Endodermal cell (in vitro differentiated cells): Measurements from ENCODE around the gene DNAJC5. TPM values are rescaled to one million over a fixed set of nuclear protein-coding genes. Genes with fewer than 3 reads are reported as not detected.
A peak's percentile ranks its signal among the peaks of the same experiment; 100 is the strongest.
"Not testable (repeated sequence)": the region's sequence is repeated elsewhere in the genome, so short reads cannot be mapped to it uniquely, and the experiment has no call there.

Experiments
- DNase-seq: peaks from one replicate; pipeline ENCODE4 v3.0.0-alpha.2; 2017
- H3K27ac ChIP-seq: 2 replicates; pipeline ENCODE4 v1.5.1; 2013; ENCODE audit warnings: mild to moderate bottlenecking, low read depth, low read length, moderate library complexity
- H3K27me3 ChIP-seq: 2 replicates; pipeline ENCODE4 v1.6.1; 2013; ENCODE audit warnings: mild to moderate bottlenecking, low read length, moderate library complexity; ENCODE audit not compliant: insufficient read depth, control insufficient read depth, poor library complexity, severe bottlenecking
- H3K36me3 ChIP-seq: 2 replicates; pipeline ENCODE4 v1.7.0; 2013; ENCODE audit warnings: mild to moderate bottlenecking, low read length, moderate library complexity; ENCODE audit not compliant: control insufficient read depth, insufficient read depth
- H3K4me1 ChIP-seq: one replicate; pipeline ENCODE4 v1.7.0; 2013; ENCODE audit warnings: low read length; ENCODE audit not compliant: control insufficient read depth, insufficient read depth
- H3K4me3 ChIP-seq: 2 replicates; pipeline ENCODE4 v1.5.1; 2013; ENCODE audit warnings: mild to moderate bottlenecking, low read length, moderate library complexity
- H3K9ac ChIP-seq: 2 replicates; pipeline ENCODE4 v1.6.1; 2013; ENCODE audit warnings: mild to moderate bottlenecking, low read length, moderate library complexity; ENCODE audit not compliant: poor library complexity, severe bottlenecking; ENCODE audit errors: extremely low read depth
- H3K9me3 ChIP-seq: 2 replicates; pipeline ENCODE4 v1.6.1; 2013; ENCODE audit warnings: mild to moderate bottlenecking, low read length, moderate library complexity; ENCODE audit not compliant: control insufficient read depth
- H3K27ac Mint-ChIP-seq: 2 replicates; pipeline ENCODE4 v1.8.0; 2020; ENCODE audit warnings: mixed read lengths
- H3K27me3 Mint-ChIP-seq: 2 replicates; pipeline ENCODE4 v1.8.0; 2021; ENCODE audit warnings: mild to moderate bottlenecking, mixed read lengths; ENCODE audit not compliant: insufficient read depth
- H3K36me3 Mint-ChIP-seq: 2 replicates; pipeline ENCODE4 v1.8.0; 2020; ENCODE audit warnings: low read depth, mixed read lengths
- H3K4me1 Mint-ChIP-seq: 2 replicates; pipeline ENCODE4 v1.8.0; 2020; ENCODE audit warnings: mixed read lengths
- H3K4me3 Mint-ChIP-seq: 2 replicates; pipeline ENCODE4 v1.8.0; 2020; ENCODE audit warnings: mild to moderate bottlenecking, moderate library complexity, mixed read lengths
- H3K9me3 Mint-ChIP-seq: 2 replicates; pipeline ENCODE4 v1.8.0; 2020; ENCODE audit warnings: mild to moderate bottlenecking, mixed read lengths
- CTCF ChIP-seq: fragments of 200-600 bp; sonication (generic); conservative IDR thresholded peaks from 2 replicates; pipeline ENCODE4 v1.5.0; 2021; ENCODE audit warnings: antibody characterized with exemption, mild to moderate bottlenecking
- WGBS, 2 experiments: methylation state at CpG; one replicate each; pipeline versions ENCODE4 v1.1.5 to v1.1.7; 2013; ENCODE audit warnings: missing lambda C conversion rate in 2 of 2, mixed read lengths in 1 of 2; ENCODE audit not compliant: insufficient coverage in 1 of 2, insufficient read length in 1 of 2; 5-methylcytosine and 5-hydroxymethylcytosine counted together
- total RNA-seq, 2 donors: library from RNA; stranded (reverse); fragmentation: NEBNext Ultra II Directional in 1 of 2; extraction: Animal tissue kit (Norgen Biotek cat#: 25700) in 1 of 2; gene quantifications; 2 replicates in 1 of 2; 3 replicates in 1 of 2; pipeline ENCODE4 v1.2.1, GENCODE V29; 2021

The DNAJC5 gene
- total RNA-seq, 2 donors from 2014 or later, result 25.8 to 26.8 TPM

GRCh38 chr20:63968928-63969760, 74.2 kb downstream of the DNAJC5 start:
- H3K9ac ChIP-seq, result peak overlapping the region; percentile 57
- peaks cover 4% of the 10 kb centered on the region for H3K4me1 ChIP-seq
- peaks cover 28% of the 10 kb centered on the region for H3K36me3 Mint-ChIP-seq
- peaks cover 18% of the 10 kb centered on the region for H3K9me3 Mint-ChIP-seq
- peaks cover 10% of the 10 kb centered on the region for H3K27me3 ChIP-seq
- peak overlapping the region; percentile 86 for H3K4me3 ChIP-seq
- peaks cover 29% of the 10 kb centered on the region for H3K36me3 ChIP-seq
- TF ChIP-seq CTCF, result no peak
- peak overlapping the region; percentile 70 for H3K4me3 Mint-ChIP-seq
- DNase-seq, result peak; percentile 73
- H3K27ac ChIP-seq, result no peak overlapping the region
- H3K9me3 ChIP-seq, result peaks cover 29% of the 10 kb centered on the region
- H3K4me1 Mint-ChIP-seq, result peaks cover 3% of the 10 kb centered on the region
- peaks cover 21% of the 10 kb centered on the region for H3K27me3 Mint-ChIP-seq
- peak overlapping the region; percentile 70 for H3K27ac Mint-ChIP-seq
- WGBS, 2 experiments, result 5 to 15% methylated on average over 9 to 54 of the region's 70 CpGs

GRCh38 chr20:63969838-63970713, 75.2 kb downstream of the DNAJC5 start, which contains the start of gene ZNF512B:
Gene ZNF512B, minus strand, starts transcription at chr20:63969930. Its CDS starts 1,980 bp downstream, at chr20:63967950.
- Histone ChIP-seq H3K4me1 (peaks cover 4% of the 10 kb centered on the region), H3K9ac (peak within 1 kb of the TSS; percentile 57), H3K9me3 (peaks cover 25% of the 10 kb centered on the region), H3K36me3 (peaks cover 25% of the 10 kb centered on the region), H3K27ac (no peak within 1 kb of the TSS), H3K27me3 (peaks cover 10% of the 10 kb centered on the region), H3K4me3 (peak within 1 kb of the TSS; percentile 86)
- Mint-ChIP-seq H3K36me3 (peaks cover 29% of the 10 kb centered on the region), H3K4me3 (peak within 1 kb of the TSS; percentile 70), H3K27me3 (peaks cover 21% of the 10 kb centered on the region), H3K27ac (peak within 1 kb of the TSS; percentile 70), H3K9me3 (peaks cover 17% of the 10 kb centered on the region), H3K4me1 (peaks cover 3% of the 10 kb centered on the region)
- DNase-seq, result peak; percentile 83
- WGBS, 2 experiments, result 7 to 13% methylated on average over 23 to 45 of the region's 73 CpGs
- TF ChIP-seq CTCF, result peak; percentile 39

GRCh38 chr20:63970714-63971431, 75.9 kb downstream of the DNAJC5 start:
- H3K27ac ChIP-seq, result no peak overlapping the region
- Mint-ChIP-seq H3K4me1 (peaks cover 3% of the 10 kb centered on the region), H3K9me3 (peaks cover 16% of the 10 kb centered on the region), H3K27me3 (peaks cover 21% of the 10 kb centered on the region), H3K36me3 (peaks cover 29% of the 10 kb centered on the region), H3K4me3 (peak overlapping the region; percentile 57), H3K27ac (no peak overlapping the region)
- TF ChIP-seq CTCF, result no peak
- H3K9ac ChIP-seq, result no peak overlapping the region
- no peak overlapping the region for H3K4me3 ChIP-seq
- H3K27me3 ChIP-seq, result peaks cover 10% of the 10 kb centered on the region
- no peak for DNase-seq
- WGBS, 2 experiments, result 88 to 92% methylated on average over 1 to 5 of the region's 5 CpGs
- H3K36me3 ChIP-seq, result peaks cover 24% of the 10 kb centered on the region
- peaks cover 4% of the 10 kb centered on the region for H3K4me1 ChIP-seq
- peaks cover 24% of the 10 kb centered on the region for H3K9me3 ChIP-seq

GRCh38 chr20:63971960-63972311, 77.0 kb downstream of the DNAJC5 start:
- not testable (repeated sequence) for DNase-seq, H3K4me1 Mint-ChIP-seq, H3K4me1 ChIP-seq, H3K27me3 ChIP-seq, H3K27ac Mint-ChIP-seq, H3K4me3 Mint-ChIP-seq, H3K9me3 Mint-ChIP-seq, H3K27ac ChIP-seq, H3K4me3 ChIP-seq, H3K9ac ChIP-seq
- Mint-ChIP-seq H3K36me3 (peaks cover 18% of the 10 kb centered on the region), H3K27me3 (peaks cover 28% of the 10 kb centered on the region)
- Histone ChIP-seq H3K36me3 (peaks cover 14% of the 10 kb centered on the region), H3K9me3 (peaks cover 13% of the 10 kb centered on the region)
- 89 to 90% methylated on average over 2 to 9 of the region's 10 CpGs for WGBS, 2 experiments
